Keratinocyte (primary cell): Measurements from ENCODE around the gene CCDC179. TPM values are rescaled to one million over a fixed set of nuclear protein-coding genes. Genes with fewer than 3 reads are reported as not detected.
A peak's percentile ranks its signal among the peaks of the same experiment; 100 is the strongest.

Source experiments
- DNase-seq: peaks from one replicate; pipeline ENCODE4 v3.0.0-alpha.2; 2011; ENCODE audit warnings: low read depth, missing footprints, low spot score
- FAIRE-seq: peaks from 2 replicates; lab custom pipeline; 2011; peaks lifted over from hg19 to GRCh38; lab: Jason Lieb, UNC
- H2AFZ ChIP-seq: 2 replicates; pipeline ENCODE4 v1.6.0; 2012; ENCODE audit warnings: low read length, control low read depth, inconsistent platforms; ENCODE audit not compliant: control insufficient read depth
- H3K27ac ChIP-seq: 2 replicates; pipeline ENCODE4 v1.5.1; 2011; ENCODE audit warnings: low read length; ENCODE audit not compliant: control insufficient read depth, insufficient read depth
- H3K27me3 ChIP-seq: 3 replicates; pipeline ENCODE4 v1.6.0; 2011; ENCODE audit warnings: low read length; ENCODE audit not compliant: control insufficient read depth, insufficient read depth; ENCODE audit errors: extremely low read depth
- H3K36me3 ChIP-seq, 2 experiments: 2 replicates in 1 of 2; 3 replicates in 1 of 2; pipeline ENCODE4 v1.5.1; 2011; ENCODE audit warnings: low read length in 2 of 2, mild to moderate bottlenecking in 1 of 2; ENCODE audit not compliant: control insufficient read depth in 2 of 2, insufficient read depth in 2 of 2; ENCODE audit errors: extremely low read depth in 1 of 2
- H3K4me1 ChIP-seq: 3 replicates; pipeline ENCODE4 v1.5.1; 2011; ENCODE audit warnings: low read length; ENCODE audit not compliant: control insufficient read depth, insufficient read depth; ENCODE audit errors: extremely low read depth
- H3K4me2 ChIP-seq: 3 replicates; pipeline ENCODE4 v1.6.0; 2011; ENCODE audit warnings: low read depth, low read length; ENCODE audit not compliant: control insufficient read depth, insufficient read depth; ENCODE audit errors: extremely low read depth
- H3K4me3 ChIP-seq, 3 experiments: fragments of 200-600 bp in 1 of 3; sonication (generic) in 1 of 3; 2 replicates in 2 of 3; 3 replicates in 1 of 3; pipeline ENCODE4 v1.5.1; 2011 to 2016; ENCODE audit warnings: low read length in 3 of 3, mild to moderate bottlenecking in 3 of 3, control low read depth in 2 of 3, inconsistent platforms in 1 of 3, low read depth in 1 of 3, mixed read lengths in 1 of 3, mixed run types in 1 of 3, moderate library complexity in 1 of 3; ENCODE audit not compliant: control insufficient read depth in 2 of 3, insufficient read depth in 2 of 3; ENCODE audit errors: extremely low read depth in 1 of 3
- H3K79me2 ChIP-seq: 2 replicates; pipeline ENCODE4 v1.6.0; 2012; ENCODE audit warnings: low read length; ENCODE audit not compliant: control insufficient read depth, insufficient read depth
- H3K9ac ChIP-seq: 3 replicates; pipeline ENCODE4 v1.6.0; 2011; ENCODE audit warnings: low read length; ENCODE audit not compliant: control insufficient read depth, insufficient read depth; ENCODE audit errors: extremely low read depth
- H3K9me1 ChIP-seq: 3 replicates; pipeline ENCODE4 v1.6.0; 2011; ENCODE audit warnings: low read length; ENCODE audit not compliant: control insufficient read depth, insufficient read depth; ENCODE audit errors: extremely low read depth
- H3K9me3 ChIP-seq: 2 replicates; pipeline ENCODE4 v1.5.1; 2012; ENCODE audit warnings: low read depth, low read length; ENCODE audit not compliant: control insufficient read depth
- H4K20me1 ChIP-seq: 3 replicates; pipeline ENCODE4 v1.6.0; 2011; ENCODE audit warnings: low read length; ENCODE audit not compliant: control insufficient read depth, insufficient read depth; ENCODE audit errors: extremely low read depth
- EZH2 ChIP-seq: IDR thresholded peaks from one replicate; pipeline ENCODE4 v1.6.1; 2012; ENCODE audit warnings: inconsistent platforms, mild to moderate bottlenecking, low read length, moderate library complexity
- dilution Hi-C: fragments of 300-500 bp; cut with MboI; formaldehyde crosslinking; loops from one replicate; pipeline ENCODE4 v1.7.0; 2020; ENCODE audit warnings: low sequenced_read_pairs; ENCODE audit not compliant: extremely low pct_ligation_motif_present
- polyA plus RNA-seq, 5 experiments: library from polyadenylated mRNA; depleted of rRNA in 3 of 5; stranded (reverse) in 3 of 5; stranded (forward) in 1 of 5; unstranded in 1 of 5; fragments of >200 nt; gene quantifications; 1 replicate in 1 of 5; 2 replicates in 3 of 5; 3 replicates in 1 of 5; pipeline versions ENCODE4 v1.2.1 to v1.2.3, GENCODE V29; 2011 to 2012; ENCODE audit warnings: missing spikeins in 2 of 5, low read depth in 1 of 5, low replicate concordance in 1 of 5
- TF ChIP-seq, protein P1 (sequence below), 3 experiments: IDR thresholded peaks in 1 of 3; conservative IDR thresholded peaks in 1 of 3; optimal IDR thresholded peaks in 1 of 3; 2 replicates in 2 of 3; 3 replicates in 1 of 3; pipeline versions ENCODE3 to v1.5.1; 2011; ENCODE audit warnings: low read length in 3 of 3, mild to moderate bottlenecking in 3 of 3, moderate library complexity in 2 of 3, control low read depth in 1 of 3, inconsistent platforms in 1 of 3; ENCODE audit not compliant: insufficient read depth in 2 of 3; ENCODE audit errors: extremely low read depth in 1 of 3

Gene CCDC179
- polyA plus RNA-seq, 1 donor (not counting 4 experiments of a cell fraction or from before 2014, with no cell fraction given), result not detected

DNA sequence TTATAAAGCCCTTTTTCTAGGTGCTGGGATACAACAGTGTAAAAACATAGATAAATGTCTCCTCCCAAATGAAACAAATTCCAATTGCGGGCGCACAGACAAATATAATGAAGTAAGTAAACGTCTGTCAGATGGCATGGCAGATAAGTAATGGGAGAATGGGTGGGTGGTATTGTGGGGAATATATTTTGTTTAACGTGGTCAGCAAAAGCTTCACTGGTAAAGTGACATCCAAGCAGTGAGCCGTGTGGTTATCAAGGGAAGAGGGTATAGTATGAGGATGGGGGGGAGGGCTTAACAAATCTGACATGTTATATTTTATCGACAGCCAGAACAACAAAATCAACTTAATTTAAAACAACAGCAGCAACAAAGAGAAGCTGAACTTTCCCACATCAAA is 31.9 kb downstream of the CCDC179 start:
- dilution Hi-C loops, result no loop called here

DNA sequence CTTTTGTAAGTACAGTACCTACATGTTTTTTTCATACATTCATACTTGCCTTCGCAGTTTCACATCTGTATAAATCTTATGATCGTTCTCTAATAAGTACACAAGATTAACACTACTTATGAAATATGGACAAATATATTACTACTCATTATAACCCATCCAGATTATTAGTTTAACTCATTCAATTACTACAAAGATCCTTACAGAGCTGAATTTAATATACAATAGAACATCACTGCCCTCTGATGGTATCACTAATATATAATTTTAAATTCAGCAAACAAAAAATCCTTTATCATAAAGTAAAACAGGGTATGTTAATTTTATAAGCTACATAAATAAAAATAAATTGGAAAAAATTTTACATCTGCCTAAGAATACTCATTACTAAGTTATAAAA is 38.1 kb downstream of the CCDC179 start:
- DNase-seq (no peak), FAIRE-seq (no peak)
- Histone ChIP-seq H3K9me1 (no peaks in the 10 kb centered on the region), H2AFZ (no peak overlapping the region), H3K36me3 (no peaks in the 10 kb centered on the region), H3K9ac (no peak overlapping the region), H3K4me2 (no peak overlapping the region), H3K27ac (no peak overlapping the region), H3K4me1 (no peaks in the 10 kb centered on the region), H4K20me1 (no peaks in the 10 kb centered on the region), H3K9me3 (no peaks in the 10 kb centered on the region), H3K27me3 (no peaks in the 10 kb centered on the region), H3K4me3 (no peak overlapping the region), H3K79me2 (no peaks in the 10 kb centered on the region)
- no peak for TF ChIP-seq EZH2
- TF ChIP-seq, protein P1, sequence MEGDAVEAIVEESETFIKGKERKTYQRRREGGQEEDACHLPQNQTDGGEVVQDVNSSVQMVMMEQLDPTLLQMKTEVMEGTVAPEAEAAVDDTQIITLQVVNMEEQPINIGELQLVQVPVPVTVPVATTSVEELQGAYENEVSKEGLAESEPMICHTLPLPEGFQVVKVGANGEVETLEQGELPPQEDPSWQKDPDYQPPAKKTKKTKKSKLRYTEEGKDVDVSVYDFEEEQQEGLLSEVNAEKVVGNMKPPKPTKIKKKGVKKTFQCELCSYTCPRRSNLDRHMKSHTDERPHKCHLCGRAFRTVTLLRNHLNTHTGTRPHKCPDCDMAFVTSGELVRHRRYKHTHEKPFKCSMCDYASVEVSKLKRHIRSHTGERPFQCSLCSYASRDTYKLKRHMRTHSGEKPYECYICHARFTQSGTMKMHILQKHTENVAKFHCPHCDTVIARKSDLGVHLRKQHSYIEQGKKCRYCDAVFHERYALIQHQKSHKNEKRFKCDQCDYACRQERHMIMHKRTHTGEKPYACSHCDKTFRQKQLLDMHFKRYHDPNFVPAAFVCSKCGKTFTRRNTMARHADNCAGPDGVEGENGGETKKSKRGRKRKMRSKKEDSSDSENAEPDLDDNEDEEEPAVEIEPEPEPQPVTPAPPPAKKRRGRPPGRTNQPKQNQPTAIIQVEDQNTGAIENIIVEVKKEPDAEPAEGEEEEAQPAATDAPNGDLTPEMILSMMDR (optimal IDR thresholded peaks at IDR 0.05 in 1 of 3, IDR thresholded peaks at IDR 0.05 in 1 of 3, conservative IDR thresholded peaks at IDR 0.05 in 1 of 3; ENCODE audit: extremely low read depth in 1 of 3, insufficient read depth in 2 of 3, low read length in 3 of 3), result no peak
- dilution Hi-C loops, result no loop called here

More for the DNA sequence above, 31.9 kb downstream of the CCDC179 start:
- no peak for DNase-seq
- Histone ChIP-seq H3K9me1 (no peaks in the 10 kb centered on the region), H3K36me3 (no peaks in the 10 kb centered on the region), H3K79me2 (no peaks in the 10 kb centered on the region), H3K4me3 (no peak overlapping the region), H4K20me1 (no peaks in the 10 kb centered on the region), H3K27ac (no peak overlapping the region), H3K27me3 (no peaks in the 10 kb centered on the region), H3K9me3 (no peaks in the 10 kb centered on the region), H2AFZ (no peak overlapping the region), H3K9ac (no peak overlapping the region), H3K4me2 (peak overlapping the region; percentile 89), H3K4me1 (peaks cover 5% of the 10 kb centered on the region)
- TF ChIP-seq, protein P1 (optimal IDR thresholded peaks at IDR 0.05 in 1 of 3, IDR thresholded peaks at IDR 0.05 in 1 of 3, conservative IDR thresholded peaks at IDR 0.05 in 1 of 3; ENCODE audit: extremely low read depth in 1 of 3, insufficient read depth in 2 of 3, low read length in 3 of 3), result no peak
- no peak for TF ChIP-seq EZH2
- FAIRE-seq, result no peak
